DMS153 (cell line): Measurements from ENCODE around the gene RGS6.

Experiments used
- DNase-seq: peaks from one replicate; lab custom pipeline; 2025; lab: John Stamatoyannopoulos, UW

RGS6 gene

DNA sequence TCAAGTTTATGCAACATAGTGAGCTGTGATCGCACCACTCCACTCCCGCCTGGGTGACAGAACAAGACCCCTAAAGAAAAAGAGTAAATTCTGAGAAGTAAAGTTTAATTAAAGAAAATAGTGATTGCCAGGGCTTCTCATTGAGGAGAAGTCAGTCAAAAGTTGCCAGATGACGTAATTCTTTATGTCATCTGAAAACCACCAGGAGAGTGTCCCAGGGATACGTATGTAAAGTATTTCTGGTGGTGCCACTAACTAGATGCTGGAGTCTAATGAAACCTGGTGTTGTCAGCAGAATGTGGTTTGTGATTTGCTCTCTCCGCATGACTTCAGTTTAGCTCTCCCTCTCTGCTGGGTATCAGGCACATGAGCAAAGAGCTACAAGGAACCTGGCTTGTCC is 569.2 kb downstream of the RGS6 start:
- DNase-seq, result no peak

DNA sequence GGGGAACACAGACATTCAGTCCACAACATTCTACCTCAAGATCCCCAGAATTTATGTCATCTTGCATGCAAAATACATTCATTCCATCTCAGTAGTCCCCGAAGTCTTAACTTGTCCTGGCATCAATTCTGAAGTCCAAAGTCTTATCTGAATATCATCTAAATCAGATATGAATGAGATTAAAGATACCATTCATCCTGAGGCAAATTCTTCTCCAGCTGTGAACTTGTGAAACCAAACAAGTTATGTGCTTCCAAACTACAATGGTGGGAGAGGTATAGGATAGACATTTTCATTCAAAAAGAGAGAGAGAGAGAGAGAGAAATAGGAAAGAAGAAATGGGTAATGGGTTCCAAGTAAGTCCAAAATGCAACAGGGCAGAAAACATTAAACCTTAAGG is 571.0 kb downstream of the RGS6 start:
- no peak for DNase-seq

DNA sequence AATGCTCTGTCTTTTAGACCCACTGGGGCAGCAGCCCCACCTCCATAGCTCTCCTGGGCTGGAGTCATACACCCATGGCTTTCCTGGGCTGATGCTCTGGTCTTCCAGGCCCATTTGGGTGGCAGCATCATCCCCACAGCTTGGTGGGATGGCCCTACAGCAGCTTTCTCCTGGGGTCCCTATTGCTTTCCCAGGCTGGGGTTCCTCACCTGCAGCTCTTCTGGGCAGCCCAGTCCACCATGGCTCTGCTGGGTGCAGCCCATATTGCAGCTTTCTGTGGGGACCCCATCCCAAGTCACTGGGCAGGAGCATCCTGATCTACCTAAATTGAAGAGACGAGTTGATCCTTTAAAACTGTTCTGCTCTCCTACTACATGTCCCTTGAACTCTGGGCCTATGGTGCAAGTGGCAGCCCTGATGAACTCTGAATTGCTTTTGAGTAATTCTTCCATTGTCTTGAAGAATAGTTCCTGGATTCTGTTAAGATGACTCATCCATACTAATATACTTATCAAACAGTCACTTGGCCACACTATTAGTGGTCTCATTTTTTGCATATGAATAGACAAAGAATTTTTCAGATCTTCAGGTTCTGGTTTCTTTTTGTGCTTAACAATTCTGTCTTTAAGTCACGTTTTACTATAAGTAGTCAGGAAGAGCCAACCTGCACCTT is 571.6 kb downstream of the RGS6 start:
- DNase-seq, result no peak

DNA sequence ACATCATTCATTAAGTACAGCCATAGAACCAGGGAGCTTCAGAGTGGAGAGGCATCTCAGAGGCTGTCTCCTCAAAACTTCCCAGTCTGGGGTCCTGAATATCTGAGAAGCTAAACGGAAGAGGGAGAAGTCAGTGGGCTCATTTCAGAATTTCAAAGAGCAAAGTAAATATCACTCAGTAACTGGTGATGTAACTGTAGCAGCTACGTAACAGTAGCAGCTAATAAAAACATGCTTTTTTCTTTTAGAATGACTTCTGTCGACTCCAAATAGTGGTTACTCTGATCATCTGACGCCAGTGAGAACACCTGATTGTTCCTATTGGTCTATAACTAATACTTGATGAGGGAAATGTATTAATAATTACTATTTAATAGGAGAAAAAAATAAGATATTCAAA is 578.3 kb downstream of the RGS6 start:
- no peak for DNase-seq

DNA sequence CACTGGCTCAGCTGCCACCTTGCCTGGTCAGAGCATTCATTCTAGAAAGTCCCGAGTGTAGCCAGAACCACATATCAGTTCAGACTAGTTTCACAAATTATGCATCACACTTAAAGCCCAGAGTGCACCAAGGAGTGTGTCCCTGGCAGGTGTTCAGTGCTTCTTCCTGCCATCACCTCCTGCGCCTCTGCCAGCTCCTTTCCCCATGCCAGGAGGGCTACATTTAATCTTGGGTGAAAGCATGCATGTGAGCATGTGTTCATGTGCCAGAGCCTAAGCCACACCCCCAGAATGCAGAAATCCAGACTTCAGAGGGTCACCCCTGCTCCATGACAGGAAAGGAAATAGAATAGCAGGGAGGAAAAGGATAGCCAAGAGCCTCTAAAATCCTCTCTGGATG is 580.1 kb downstream of the RGS6 start:
- DNase-seq, result no peak

DNA sequence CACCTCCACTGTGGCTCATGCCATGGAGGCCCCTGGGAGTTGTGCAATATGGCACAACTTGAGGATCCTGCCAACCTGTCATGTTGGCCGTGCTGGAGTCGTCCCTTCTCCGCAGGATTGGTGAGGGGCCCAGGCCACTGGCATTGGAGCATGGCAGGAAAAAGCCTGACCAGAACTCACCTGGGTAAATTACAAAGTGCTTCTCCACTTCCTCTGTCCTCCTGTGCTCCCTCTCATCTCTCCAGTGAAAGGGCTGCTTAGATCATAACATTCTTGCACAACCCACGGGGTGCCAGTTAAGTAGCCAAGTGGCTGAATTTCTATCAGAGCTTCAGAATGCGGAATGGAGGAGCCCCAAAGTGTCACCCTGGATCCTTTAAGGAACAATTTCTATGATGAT is 580.7 kb downstream of the RGS6 start:
- DNase-seq, result no peak

DNA sequence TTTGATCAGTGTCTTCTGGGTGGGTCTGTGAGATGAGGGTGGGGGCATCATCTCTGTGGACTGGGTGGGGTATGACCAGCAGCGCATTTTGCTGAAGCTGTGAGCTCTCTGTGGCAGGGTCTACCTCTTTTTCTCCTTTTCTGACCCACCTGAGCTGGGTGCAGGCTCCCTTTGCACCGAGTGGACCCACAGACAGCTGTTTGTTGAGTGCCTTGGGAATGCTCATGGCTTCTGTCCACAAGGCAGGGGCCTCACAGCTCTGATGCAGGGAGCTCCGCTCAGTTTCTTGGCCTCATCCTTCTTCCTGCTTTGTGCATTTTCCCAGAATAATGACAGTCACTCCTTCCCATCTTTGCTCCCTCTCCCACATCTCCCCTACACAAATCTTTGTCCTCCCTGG is 581.1 kb downstream of the RGS6 start:
- no peak for DNase-seq

DNA sequence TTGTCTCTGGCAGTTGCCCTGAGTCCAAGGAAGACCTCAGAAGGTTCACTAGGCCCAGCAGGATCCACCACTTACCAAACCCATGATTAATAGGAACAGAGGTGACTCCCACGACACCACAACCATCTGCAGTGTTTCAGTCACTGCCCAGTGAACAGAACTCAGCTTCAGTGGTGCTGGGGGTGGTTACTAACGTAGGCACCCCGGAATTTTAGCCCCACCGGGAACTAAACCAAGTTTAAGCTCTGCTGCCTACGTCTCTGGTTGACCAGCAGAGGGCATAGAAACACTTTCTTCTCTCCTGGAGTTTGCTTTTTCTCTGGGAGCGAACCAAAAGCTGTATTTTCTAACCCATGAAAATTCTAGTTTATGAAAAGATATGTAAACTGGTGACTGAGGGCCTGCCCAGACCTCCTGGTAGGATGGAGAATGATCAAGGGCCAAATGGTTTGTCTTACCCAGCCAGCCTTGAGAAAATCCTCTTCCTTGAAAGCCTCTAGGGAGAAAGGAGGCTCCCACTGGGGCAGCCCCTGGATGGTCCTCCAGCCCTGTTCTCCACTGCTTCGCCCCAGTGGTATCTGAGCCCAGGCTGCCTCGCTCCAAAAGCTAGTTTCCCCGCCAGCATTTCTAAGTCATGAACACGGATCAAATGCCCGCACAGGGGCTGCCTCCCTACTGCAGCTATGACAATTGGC is 581.9 kb downstream of the RGS6 start:
- DNase-seq, result no peak

DNA sequence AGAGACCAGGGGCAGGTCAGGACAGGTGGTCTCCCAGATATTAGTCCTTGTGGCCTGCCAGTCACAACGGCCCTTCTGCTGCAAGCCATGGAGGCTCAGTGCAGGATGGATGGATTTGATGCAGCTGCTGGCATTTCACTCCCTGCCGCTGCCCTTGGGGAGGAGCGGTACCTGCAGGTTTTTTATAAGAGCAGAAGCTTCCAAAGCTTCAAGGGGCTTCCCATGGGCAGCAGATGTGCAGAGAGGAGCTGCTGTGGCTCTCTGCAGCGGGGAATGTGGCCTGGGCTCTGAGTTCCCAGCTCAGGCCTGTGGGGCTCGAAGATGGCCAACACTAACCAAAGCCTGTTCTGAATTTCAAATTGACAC is 582.4 kb downstream of the RGS6 start:
- DNase-seq, result no peak

DNA sequence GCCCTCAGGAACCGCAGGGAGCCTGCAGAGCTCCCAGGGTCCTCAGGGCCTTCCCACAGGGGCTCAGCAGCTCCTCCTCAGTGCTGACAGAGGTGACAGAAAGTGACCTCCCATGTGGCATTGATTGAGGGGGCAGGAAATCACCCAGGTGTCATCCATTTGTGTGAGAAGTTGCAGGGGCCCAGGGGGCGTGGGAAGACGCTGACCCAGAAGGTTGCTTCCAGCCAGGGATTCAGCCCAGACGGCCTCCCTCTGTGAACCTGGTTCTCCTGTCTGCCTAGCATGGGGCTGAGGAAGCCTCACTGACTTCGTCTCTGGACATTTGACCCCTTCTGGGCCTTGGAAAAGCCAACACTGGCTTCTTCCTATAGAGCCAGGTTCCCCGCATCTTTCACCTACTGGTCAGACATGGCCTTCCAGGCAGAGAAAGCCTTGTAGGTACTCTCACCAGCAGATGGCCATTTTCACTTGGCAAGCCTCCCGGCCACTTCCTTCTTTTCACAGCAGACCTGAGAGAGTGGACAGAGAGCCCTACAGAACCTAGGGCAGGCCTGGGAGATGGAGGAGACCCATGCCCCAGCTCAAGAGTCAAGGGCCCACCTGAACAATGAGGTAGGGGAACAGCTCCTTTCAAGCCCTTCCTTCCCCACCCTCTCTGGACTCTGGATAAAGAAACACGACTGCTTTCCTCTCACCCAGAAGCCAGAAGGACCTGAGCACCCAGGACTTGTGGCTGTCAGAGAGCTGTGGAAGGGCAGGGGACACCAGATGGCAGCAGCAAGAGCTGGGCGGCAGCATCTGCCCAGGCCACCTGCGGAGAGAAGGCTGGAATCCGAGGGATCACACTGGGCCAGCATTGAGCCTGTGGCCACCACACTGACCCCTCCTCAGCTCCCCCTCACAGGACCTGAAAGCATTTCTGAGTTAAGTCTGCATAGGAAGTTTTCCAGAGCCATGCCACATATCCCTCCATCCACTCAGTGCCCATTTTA is 583.8 kb downstream of the RGS6 start:
- no peak for DNase-seq

DNA sequence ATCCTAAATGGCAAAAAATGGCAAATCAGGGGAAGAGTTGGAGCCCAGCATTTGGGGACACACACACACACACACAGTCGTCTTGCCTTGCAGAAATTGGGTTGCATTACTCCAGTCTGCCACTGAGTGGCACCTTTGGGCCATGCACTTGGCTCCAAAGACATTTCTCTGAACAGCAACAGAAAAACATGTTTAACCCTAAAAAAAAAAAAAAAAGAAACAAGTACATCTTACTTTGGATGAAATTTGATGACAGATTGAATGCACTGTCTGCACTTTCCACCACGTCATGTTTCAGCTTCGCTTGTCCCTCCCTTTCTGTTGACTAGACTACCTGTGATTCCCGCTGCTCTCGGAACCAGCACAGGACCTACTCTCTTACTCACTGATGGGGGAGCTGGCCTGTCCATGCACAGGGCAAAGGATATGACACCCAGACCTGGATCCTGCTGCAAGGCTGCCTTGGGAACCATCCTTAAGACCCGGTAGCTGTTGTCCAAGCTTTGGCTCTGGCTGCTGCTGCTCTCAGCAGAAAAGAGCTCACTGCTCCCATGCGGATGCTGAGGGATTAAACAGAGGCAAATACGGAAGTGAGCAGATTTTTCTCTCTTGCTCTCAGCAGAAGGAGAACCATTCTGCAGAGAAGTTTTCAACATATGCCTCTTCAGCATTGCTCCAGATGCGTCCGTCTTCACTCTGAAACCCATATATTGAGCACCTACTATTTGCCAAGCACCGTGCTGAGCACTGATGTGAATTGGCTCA is 584.9 kb downstream of the RGS6 start:
- DNase-seq, result peak; percentile 4

DNA sequence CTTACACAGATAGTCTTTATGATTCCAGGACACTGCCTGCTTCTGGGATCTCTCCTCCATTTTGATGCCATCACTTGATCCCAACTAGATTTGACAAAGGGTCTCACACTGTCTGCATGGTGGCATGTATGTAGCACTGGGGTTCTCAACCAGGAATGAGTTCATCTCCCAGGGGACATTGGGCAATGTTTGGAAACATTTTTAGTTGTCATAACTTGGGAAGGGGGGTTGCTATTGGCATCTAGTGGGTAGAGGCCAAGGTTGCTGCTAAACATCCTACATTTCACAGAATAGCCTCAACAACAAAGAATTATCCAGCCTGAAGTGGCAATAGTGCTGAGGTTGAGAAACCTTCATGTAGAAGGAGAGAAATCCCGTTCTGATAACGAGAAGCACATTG is 585.5 kb downstream of the RGS6 start:
- DNase-seq, result no peak

DNA sequence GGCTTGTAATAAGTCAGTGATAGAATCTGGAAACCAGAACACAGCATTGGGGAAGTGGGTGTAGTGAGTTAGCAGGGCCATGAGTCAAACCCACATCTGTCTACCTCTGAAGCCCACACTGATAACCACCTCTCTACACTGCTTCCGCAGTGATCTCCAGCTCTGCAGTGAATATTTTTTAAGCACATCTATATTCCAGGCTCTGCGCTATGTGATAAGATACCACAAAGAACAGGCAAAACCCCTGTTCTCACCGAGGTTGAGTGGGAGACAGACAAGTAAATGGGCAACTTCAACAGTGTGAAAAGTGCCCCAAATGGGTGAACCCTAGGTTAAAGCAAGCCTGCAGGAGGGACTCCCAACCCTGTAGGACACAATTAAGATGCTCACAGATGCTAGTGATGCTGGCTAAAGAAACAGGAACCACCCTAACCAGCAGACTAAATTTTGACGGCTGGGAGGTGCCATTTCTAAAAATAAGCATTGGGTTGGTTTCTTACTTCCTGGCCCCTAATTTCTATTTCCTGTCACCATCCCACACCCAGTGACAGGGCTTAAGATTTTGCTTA is 586.7 kb downstream of the RGS6 start:
- DNase-seq, result no peak

DNA sequence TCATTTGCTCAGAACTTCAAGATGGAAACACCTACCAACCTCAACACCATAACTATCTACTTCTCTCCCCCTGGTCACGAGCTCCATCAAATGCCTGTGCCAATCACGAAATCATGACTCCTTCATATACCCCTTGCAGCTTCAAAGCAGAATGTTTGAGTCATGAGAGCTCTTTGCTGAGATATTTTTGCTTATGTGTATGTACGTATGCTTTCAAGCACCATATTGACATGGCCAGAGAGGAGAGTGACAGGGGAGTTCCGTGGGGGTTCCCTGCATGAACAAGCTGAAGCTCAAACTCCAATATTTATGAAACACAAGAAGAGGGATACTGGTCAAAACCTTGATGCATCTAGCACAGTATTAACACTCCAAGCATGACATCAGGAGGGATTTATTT is 587.3 kb downstream of the RGS6 start:
- no peak for DNase-seq

DNA sequence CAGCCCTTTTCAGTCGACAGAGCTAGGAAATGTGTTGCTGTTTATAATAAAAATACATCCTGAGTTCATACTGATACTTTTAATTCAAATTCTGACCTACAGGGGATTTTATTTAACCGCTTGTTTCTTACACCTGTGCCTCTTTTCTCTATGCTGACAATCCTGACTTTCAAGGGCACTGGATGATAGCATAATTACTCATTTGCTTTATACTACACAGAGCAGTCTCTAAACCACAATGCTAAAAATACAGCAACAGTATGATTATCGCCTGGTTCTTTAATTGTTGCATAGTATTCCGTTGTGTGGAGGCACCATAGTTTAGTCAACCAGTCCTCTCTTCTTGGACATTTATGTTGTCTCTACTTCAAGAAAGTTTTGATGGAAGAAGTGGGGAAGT is 588.8 kb downstream of the RGS6 start:
- DNase-seq, result no peak

DNA sequence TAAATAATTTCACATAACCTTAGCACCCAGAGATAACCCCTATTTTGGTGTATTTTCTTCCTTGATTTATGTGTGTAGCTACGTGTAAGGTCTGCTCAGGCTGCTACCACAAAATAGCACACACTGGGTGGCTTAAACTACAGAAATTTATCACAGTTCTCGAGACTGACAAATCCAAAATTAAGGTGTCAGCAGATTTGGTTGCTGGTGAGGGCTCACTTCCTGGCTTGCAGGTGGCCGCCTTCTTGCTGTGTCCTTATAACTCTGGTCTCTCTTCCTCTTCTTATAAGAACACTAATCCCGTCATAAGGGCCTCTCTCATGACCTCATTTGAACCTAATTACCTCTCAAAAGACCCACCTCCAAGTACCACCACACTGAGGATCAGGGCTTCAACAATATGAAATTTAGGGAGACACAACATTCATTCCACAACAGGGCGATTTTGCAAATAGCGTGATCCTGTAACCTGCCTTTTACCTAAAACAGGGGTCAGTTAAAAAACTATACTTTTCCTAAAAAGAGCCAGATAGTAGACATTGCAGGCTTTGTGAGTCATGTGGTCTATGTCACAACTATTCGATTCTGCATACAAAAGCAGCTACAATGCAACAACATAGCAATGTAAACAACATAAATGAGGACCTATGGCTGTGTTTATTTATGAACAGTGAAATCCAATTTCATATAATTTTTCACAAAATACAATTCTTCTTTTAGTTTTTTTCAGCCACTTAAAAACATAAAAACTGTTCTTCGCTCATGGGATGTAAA is 589.9 kb downstream of the RGS6 start:
- no peak for DNase-seq

DNA sequence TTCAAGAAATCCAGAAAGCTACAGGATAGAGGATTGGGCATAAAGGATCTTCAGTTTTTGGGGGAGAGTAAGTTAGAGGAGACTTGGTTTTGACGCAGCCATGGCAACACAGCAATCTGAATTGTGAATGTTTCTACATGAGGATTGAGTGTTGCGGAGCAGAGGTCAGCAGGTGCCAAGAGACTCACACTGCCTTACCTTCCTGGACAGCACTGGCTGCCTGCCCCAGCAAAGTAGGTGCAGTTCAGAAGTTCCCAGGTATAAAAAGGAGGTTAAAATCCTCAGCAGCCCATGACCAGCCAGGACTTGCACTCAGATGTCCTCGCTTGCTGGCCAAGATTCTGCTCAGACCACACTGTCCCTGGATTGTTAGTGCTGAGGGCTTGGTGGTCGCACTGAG is 590.6 kb downstream of the RGS6 start:
- no peak for DNase-seq

DNA sequence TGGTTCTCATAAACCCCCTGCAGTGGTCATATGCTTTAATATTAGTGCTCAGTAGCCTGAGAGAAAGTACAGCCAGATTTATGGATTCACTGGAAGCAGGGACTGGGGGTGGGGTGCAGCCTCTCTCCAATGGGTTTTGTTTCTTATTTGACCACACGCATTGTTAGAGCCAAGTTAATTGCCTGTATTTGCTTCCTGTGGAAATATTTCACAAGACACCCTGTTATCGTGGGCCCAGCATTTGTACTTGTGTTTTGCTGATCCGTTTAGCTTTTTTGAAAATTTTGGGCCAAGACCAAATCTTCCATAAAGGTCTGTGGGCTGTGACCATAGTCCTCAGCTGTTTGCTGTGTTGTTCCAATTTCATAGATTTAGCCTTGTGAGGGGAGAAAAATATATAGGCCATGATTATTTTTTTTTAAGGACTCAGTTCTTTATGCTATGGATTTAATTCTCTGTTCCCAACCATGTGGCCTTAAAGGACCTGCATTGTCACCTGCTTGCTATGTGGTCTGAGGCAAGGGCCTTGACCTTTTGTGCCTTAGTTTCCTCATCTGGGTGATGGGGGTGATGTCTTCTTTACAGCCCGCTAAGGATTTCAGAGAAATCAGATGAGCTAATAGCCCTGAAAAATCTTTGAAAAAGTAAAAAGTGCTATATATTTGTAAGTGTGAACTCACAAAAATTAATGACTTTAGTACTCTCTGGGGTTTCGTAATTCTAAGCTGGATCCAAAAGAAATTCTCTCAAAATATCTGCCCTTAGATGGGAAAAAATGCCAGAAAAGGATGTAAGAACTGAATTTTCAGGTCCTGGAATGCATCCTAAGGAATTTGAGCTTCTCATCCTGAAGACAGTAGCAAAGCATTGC is 591.4 kb downstream of the RGS6 start:
- no peak for DNase-seq

DNA sequence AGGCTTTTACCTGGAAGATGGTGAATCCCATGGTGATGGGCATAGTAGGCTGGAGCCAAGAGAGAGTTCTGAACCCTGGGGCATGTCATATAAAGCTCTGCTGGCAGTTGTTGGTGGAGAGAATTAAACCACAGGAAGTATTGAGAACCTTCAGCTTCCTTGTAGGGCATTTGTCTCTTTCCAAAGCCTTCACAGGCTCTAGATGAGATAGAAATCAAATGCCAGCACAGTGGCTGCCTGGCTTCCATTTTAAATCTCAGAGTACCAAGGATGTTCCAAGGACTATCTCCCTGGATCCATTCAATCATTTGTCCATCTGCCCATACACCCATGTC is 592.0 kb downstream of the RGS6 start:
- DNase-seq, result no peak
